ENCODE measurements around the gene CCL16. TPM values are rescaled to one million over a fixed set of nuclear protein-coding genes. Genes with fewer than 3 reads are reported as not detected.

Gene CCL16
- total and polyA plus RNA-seq, 2 donors (not counting 1 experiment from before 2014, with no cell fraction given): not detected

DNA sequence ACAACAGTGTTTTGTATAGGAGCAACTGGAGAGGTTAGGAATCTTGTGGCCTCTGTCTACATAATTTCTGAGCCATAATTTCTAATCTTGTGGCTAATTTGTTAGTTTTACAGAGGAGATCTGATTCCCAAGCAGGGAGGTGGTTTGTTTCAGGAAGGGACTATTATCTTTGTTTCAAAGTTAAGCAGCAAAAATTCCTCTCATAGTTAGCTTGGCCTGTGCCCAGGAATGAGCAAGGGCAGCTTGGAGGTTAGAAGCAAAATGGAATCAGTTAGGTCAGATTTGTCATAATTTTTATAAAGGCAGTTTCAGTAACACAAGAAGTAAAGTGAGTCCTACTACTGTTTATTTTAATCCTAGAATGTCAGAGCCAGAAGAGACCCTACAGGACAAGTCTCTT, 48.7 kb downstream of the CCL16 start:
- no peak overlapping the region for H3K4me2 ChIP-seq (replicated peaks; ENCODE audit: low read depth, low read length, poor library complexity, severe bottlenecking)
- intact Hi-C loops (cut with micrococcal nuclease): no loop called here
- H3K4me3 Mint-ChIP-seq: no peak overlapping the region
- H3K27me3 ChIP-seq (replicated peaks in 1 of 4; ENCODE audit: control extremely low read depth in 1 of 4, control insufficient read depth in 3 of 4, insufficient read depth in 4 of 4, low read length in 3 of 4): peaks cover 0 to 6% (median 2%) of the 10 kb centered on the region in 4 experiments
- H3K4me1 Mint-ChIP-seq: peaks cover 11% of the 10 kb centered on the region
- peaks cover 11 to 12% of the 10 kb centered on the region in 2 donors for H3K4me1 ChIP-seq (ENCODE audit: control insufficient read depth in 2 of 2, insufficient read depth in 2 of 2, low read length in 2 of 2)
- H3K27me3 Mint-ChIP-seq: peaks cover 8% of the 10 kb centered on the region
- no peaks in the 10 kb centered on the region for H3K79me2 ChIP-seq (ENCODE audit: control insufficient read depth, insufficient read depth, low read length)
- POLR2A ChIA-PET: no interaction called here
- TF ChIP-seq EZH2 (IDR thresholded peaks at IDR 0.05; ENCODE audit: borderline replicate concordance, insufficient read depth, low read depth, low read length, poor library complexity, severe bottlenecking): no peak
- TF ChIP-seq, protein P1, sequence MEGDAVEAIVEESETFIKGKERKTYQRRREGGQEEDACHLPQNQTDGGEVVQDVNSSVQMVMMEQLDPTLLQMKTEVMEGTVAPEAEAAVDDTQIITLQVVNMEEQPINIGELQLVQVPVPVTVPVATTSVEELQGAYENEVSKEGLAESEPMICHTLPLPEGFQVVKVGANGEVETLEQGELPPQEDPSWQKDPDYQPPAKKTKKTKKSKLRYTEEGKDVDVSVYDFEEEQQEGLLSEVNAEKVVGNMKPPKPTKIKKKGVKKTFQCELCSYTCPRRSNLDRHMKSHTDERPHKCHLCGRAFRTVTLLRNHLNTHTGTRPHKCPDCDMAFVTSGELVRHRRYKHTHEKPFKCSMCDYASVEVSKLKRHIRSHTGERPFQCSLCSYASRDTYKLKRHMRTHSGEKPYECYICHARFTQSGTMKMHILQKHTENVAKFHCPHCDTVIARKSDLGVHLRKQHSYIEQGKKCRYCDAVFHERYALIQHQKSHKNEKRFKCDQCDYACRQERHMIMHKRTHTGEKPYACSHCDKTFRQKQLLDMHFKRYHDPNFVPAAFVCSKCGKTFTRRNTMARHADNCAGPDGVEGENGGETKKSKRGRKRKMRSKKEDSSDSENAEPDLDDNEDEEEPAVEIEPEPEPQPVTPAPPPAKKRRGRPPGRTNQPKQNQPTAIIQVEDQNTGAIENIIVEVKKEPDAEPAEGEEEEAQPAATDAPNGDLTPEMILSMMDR (IDR thresholded peaks at IDR 0.05): no peak
- H3K9me3 ChIP-seq (ENCODE audit: control extremely low read depth in 1 of 3, control insufficient read depth in 2 of 3, insufficient read depth in 1 of 3, low read length in 2 of 3): no peaks in the 10 kb centered on the region
- CTCF ChIA-PET: no interaction called here
- H2AFZ ChIP-seq (ENCODE audit: insufficient read depth, low read depth, low read length, poor library complexity, severe bottlenecking): no peak overlapping the region
- H3K9me3 Mint-ChIP-seq (ENCODE audit: insufficient read depth): no peaks in the 10 kb centered on the region
- no peaks in the 10 kb centered on the region for H4K20me1 ChIP-seq (ENCODE audit: control insufficient read depth, insufficient read depth, low read length, poor library complexity, severe bottlenecking)
- no peak overlapping the region for H3K27ac ChIP-seq (ENCODE audit: low read length in 2 of 2)
- H3K4me3 ChIP-seq (ENCODE audit: control extremely low read depth in 1 of 5, extremely low read depth in 1 of 5, insufficient read depth in 1 of 5, low read depth in 2 of 5, low read length in 4 of 5): no peak overlapping the region
- no peaks in the 10 kb centered on the region for H3K36me3 ChIP-seq (replicated peaks in 1 of 2; ENCODE audit: control extremely low read depth in 1 of 2, control insufficient read depth in 1 of 2, extremely low read depth in 1 of 2, insufficient read depth in 2 of 2, low read length in 1 of 2)
- no peak overlapping the region for H3K9ac ChIP-seq (ENCODE audit: low read length)
- H3K27ac Mint-ChIP-seq: no peak overlapping the region
- ATAC-seq (ENCODE audit: low read depth) (no peak), DNase-seq (no peak)

DNA sequence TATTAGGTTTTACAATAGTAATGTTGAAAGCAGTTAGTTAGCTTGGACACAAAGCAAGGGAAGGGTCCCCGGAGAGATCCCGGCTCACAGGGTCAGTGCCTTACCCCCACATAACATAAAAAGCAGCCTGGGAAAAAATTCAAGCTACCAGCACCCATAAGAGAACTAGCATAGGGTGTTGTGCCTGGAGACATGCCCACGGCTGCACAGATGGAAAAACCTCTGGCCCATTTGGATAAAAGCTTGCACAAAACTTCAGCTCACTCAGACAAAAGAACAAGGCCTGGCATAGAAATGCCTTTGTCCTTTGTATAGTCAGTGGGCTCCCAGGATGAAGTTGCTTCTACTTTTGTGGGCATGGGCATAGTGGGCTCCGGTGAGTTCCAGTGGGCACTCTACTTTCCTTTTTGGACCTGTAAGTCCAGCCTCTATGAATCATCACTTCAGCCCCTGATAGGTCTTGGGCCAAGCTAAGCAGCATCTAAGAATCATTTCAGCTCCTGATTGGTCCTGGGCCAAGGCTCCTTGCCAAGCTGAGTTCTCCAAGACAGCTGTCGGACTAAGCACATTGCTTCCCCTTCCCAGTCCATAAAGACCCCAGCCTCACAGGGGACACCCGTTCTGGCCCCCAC, 49.4 kb downstream of the CCL16 start:
- POLR2A ChIA-PET: no interaction called here
- Histone ChIP-seq H3K4me1 (ENCODE audit: control insufficient read depth in 2 of 2, insufficient read depth in 2 of 2, low read length in 2 of 2) (peaks cover 11 to 12% of the 10 kb centered on the region in 2 donors), H3K4me2 (replicated peaks; ENCODE audit: low read depth, low read length, poor library complexity, severe bottlenecking) (no peak overlapping the region), H2AFZ (ENCODE audit: insufficient read depth, low read depth, low read length, poor library complexity, severe bottlenecking) (no peak overlapping the region), H3K9me3 (ENCODE audit: control extremely low read depth in 1 of 3, control insufficient read depth in 2 of 3, insufficient read depth in 1 of 3, low read length in 2 of 3) (no peaks in the 10 kb centered on the region), H3K36me3 (replicated peaks in 1 of 2; ENCODE audit: control extremely low read depth in 1 of 2, control insufficient read depth in 1 of 2, extremely low read depth in 1 of 2, insufficient read depth in 2 of 2, low read length in 1 of 2) (no peaks in the 10 kb centered on the region), H3K4me3 (ENCODE audit: control extremely low read depth in 1 of 5, extremely low read depth in 1 of 5, insufficient read depth in 1 of 5, low read depth in 2 of 5, low read length in 4 of 5) (no peak overlapping the region), H3K9ac (ENCODE audit: low read length) (no peak overlapping the region), H3K79me2 (ENCODE audit: control insufficient read depth, insufficient read depth, low read length) (no peaks in the 10 kb centered on the region), H3K27ac (ENCODE audit: low read length in 2 of 2) (no peak overlapping the region), H4K20me1 (ENCODE audit: control insufficient read depth, insufficient read depth, low read length, poor library complexity, severe bottlenecking) (no peaks in the 10 kb centered on the region), H3K27me3 (replicated peaks in 1 of 4; ENCODE audit: control extremely low read depth in 1 of 4, control insufficient read depth in 3 of 4, insufficient read depth in 4 of 4, low read length in 3 of 4) (peaks cover 0 to 6% (median 2%) of the 10 kb centered on the region in 4 experiments)
- no peak for TF ChIP-seq EZH2 (IDR thresholded peaks at IDR 0.05; ENCODE audit: borderline replicate concordance, insufficient read depth, low read depth, low read length, poor library complexity, severe bottlenecking)
- TF ChIP-seq, protein P1 (IDR thresholded peaks at IDR 0.05): no peak
- ATAC-seq (ENCODE audit: low read depth) (no peak), DNase-seq (no peak)
- Mint-ChIP-seq H3K9me3 (ENCODE audit: insufficient read depth) (no peaks in the 10 kb centered on the region), H3K27ac (no peak overlapping the region), H3K4me1 (peaks cover 11% of the 10 kb centered on the region), H3K27me3 (peaks cover 8% of the 10 kb centered on the region), H3K4me3 (no peak overlapping the region)
- intact Hi-C loops (cut with micrococcal nuclease): no loop called here
- CTCF ChIA-PET: interaction anchor here (1.1 kb wide), 1 partner anchor 142 kb away, joined by 3 read pairs; no protein-coding TSS in a partner anchor
- WGBS (ENCODE audit: insufficient coverage): 100% methylated on average over 3 of the region's 6 CpGs
